ENCODE results near the gene LAMA1.

- no peak for TF ChIP-seq CTCF (IDR thresholded peaks at IDR 0.05)
- no peak for TF ChIP-seq POLR2A (IDR thresholded peaks at IDR 0.05)
Observed at GRCh38 chr18:7049951-7050350, 67.6 kb downstream of the LAMA1 start.

Measured in tibial nerve (tissue), 3 donors.